ENCODE data around the gene ETS1.
"Not testable (repeated sequence)": the region's sequence is repeated elsewhere in the genome, so short reads cannot be mapped to it uniquely, and the experiment has no call there.

The ETS1 gene

DNA sequence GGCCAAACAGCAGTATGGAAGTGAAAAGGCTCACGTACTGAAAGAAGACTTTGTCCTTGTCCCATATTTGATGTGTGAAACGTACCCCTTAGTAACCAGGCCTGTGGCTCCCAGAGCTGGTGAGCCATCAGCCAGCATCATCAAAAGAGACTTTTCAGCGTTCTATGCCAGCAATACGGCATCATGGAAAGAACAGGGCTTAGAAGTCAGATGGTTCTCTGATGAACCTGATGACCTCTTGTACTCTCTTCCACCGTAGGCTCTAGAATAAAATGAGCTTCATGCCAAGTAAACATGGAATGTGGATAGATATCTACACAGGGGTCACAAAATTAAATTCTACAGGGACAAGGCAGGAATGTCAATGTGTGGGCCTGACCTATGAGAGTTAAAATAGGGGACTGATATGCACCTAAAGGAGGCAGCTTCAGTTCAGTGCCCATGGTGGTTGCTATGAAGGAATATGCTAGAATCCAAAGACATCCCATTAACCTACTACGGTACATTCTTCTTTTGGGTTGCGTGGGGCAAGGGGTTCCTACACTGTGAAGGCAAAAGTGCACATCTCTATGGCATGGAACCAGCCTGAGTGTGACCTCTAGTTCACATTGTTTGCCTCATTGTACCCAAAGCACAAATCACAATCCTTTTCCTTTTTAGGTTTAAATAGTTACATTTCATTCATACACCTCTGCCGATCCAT lies 130.6 kb downstream of the ETS1 start:
- no peak for DNase-seq

DNA sequence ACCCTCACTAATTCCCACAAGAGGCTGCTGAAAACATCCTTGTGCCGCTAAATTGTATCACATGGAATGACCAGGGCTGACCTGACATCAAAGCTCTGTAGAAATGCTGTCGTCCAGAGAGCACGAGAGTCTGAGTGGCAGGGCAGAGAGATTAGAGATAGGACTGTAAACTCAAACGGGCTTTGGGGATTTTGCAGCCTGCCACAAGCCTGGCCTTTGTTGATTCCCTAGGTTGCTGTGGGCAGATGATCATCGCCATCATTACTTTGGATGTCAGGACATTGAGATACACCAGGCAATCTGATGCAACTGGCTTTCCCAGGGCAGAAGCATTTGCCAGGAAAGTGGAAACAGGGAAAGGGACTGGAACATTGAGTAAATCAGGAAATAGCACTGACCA lies 131.6 kb downstream of the ETS1 start:
- no peak for DNase-seq

GRCh38 chr11:128453444-128454336 lies 133.7 kb downstream of the ETS1 start:
- DNase-seq: peak; percentile 89

DNA sequence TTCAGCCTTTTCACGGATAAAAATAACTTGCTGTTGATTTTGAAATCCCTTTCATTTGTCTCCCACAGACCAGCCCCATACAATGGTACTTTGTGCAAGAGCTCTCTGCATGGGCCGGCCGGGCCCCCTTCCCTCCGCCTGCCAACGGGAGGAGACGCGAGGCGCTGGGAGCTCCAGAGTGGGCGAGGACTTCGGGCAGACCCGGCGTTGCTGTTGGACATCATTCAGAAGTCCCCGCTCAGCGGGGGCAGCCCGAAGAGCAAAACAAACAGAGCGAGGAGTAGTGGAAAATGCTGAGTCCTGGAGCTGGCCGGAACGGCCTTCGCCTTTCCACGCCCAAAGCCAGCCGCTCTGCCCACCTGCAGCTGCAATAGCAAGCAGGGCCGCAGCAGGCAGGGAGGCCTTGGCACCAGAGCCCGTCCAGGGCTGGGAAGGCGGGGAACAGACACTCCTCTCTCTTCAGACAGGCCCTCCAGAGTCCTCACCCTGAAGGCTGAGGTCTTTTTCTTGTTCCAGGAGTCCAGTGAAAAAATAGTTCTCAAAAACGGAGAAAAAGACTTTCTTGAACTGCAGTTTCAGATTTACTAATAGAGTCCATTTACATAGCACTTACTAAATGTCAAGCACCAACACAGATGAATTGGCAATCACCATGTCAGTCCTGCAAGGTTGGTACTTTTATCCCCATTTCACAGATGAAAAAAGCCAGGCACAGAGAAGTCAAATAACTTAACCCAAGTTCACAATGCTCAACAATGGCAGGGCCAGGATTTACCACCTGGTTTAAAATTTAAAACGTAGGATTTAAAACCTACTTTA lies 135.5 kb downstream of the ETS1 start:
- no peak for DNase-seq

DNA sequence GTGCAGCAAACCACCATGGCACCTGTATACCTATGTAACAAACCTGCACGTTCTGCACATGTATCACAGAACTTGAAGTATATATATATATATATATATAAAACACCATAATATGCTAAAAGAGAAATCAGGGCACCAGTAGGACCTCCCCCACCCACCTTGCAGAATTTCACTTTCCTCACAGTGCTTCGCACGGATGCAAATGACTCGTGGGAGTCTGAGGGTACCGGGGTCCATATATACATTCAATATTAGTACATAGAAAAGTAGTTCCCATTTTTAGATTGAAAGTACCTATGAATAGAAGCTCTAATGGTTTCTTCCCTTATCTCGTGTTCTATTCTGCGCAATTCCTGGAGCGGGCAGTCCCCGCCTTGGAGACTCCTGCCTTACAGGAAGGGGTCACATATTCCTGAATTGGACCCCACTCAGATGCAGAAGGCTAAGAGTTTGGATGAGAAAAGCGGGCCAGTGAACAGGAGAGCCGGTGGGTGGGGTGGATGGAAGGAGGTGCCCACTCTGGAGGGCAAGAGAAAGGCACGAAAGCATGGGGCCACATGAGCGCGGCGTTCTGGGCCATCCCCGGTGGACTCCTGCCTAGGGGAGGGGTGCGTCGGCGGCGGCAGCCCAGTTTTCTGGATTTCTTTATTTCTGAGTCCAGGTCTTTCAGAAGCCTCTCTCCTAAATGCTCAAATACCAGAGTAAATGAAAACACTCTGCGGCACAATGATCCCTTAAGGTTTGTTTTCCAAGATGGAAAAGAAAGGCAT lies 136.3 kb downstream of the ETS1 start:
- no peak for DNase-seq

- DNase-seq: not testable (repeated sequence)
Measured at GRCh38 chr11:128450425-128450824, 136.9 kb downstream of the ETS1 start.

- no peak for DNase-seq
Measured at GRCh38 chr11:128448981-128449713, 138.2 kb downstream of the ETS1 start.

DNA sequence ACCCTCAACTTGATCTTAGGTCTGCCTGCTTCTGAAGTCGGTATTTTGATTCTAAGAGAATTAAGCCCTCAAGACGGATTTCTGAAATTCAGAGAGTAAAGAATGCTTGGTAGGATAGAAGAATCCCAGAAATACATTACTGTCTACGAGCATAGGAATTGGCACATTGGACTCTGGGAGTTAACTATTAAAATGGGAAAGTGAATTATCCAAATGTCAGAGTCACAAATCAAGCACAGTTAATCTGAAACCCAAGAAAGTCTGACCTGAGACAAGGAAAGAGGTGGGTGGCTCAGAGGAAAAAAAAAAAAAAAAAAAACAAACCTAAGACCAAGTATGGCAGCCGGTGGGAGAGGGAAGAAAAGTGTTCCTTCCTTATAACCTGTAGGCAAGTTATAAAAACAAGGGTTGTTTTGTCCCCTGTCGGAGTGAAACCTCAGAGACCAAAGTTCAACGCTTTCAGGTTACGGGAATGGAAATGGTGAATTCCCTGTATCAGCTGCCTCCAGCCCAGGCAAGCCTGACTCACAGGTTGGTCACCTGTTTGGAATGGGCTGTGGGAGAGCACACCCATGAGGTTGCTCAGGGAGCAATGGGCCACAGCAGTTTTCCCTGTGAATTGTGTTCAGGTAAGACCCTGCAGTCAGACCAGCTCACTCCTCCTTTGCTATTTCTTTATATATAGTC lies 139.0 kb downstream of the ETS1 start:
- DNase-seq: peak; percentile 23

DNA sequence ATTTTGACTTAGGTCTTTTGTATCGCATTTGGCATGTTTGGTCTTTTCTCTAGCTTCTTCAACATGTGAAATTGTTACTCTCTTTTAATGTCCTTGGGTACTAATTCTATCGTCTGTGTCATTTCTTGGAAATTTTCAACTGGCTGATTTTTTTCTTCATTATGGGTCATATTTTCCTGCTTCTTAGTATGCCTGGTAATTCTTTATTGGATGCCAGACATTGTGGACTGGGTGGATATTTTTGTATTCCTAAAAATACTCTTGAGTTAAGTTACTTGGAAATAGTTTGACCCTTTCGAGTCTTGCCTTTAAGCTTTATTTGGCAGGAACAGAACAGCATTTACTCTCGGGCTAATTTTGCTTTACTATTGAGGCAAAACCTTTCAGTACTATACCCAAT lies 140.1 kb downstream of the ETS1 start:
- DNase-seq: no peak

- not testable (repeated sequence) for DNase-seq
Measured at GRCh38 chr11:128445921-128446320, 141.4 kb downstream of the ETS1 start.

- peak; percentile 77 for DNase-seq
Measured at GRCh38 chr11:128437136-128437535, 150.2 kb downstream of the ETS1 start.

GRCh38 chr11:128434818-128435217 lies 152.5 kb downstream of the ETS1 start:
- DNase-seq: no peak

- DNase-seq: no peak
Measured at GRCh38 chr11:128434411-128434810, 152.9 kb downstream of the ETS1 start.

DNA sequence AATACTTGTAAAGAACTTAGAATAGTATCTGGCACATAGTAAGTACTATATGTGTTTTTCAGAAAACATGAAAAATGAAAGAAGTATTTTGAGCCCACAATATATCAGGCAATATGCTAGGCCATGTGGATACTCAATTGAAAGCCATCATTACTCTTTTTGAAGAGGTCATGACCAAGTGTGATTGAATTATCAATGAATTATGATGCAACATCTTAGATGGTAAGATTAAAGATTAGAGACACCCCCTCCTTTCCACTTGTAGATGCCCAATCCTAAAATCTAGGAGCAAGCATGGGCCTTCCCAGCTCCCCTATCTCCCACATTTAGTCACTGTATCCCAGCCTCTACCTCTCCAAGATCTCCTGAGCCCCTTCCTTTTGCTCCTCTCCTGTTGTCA lies 154.4 kb downstream of the ETS1 start:
- DNase-seq: no peak

DNA sequence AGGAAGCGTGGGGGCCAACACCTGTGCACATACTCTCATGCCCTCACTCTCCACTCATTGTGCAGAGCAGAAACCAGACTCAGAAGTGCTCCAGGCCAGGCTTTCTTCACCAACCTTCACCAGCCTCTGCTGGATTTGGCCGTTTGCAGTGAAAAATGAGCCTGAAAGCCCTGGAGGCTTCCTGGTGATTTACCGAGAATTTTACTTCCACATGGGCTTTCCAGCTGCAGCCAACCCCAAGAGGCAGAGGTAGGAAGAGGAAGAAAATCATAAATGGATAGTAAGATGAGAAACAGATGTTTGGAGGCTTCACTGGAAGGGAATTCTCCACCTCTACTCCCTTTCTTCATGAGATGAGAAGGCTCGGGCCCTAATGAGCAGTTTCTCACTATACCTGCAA lies 155.4 kb downstream of the ETS1 start:
- DNase-seq: no peak

- no peak for DNase-seq
Measured at GRCh38 chr11:128428935-128429334, 158.4 kb downstream of the ETS1 start.

DNA sequence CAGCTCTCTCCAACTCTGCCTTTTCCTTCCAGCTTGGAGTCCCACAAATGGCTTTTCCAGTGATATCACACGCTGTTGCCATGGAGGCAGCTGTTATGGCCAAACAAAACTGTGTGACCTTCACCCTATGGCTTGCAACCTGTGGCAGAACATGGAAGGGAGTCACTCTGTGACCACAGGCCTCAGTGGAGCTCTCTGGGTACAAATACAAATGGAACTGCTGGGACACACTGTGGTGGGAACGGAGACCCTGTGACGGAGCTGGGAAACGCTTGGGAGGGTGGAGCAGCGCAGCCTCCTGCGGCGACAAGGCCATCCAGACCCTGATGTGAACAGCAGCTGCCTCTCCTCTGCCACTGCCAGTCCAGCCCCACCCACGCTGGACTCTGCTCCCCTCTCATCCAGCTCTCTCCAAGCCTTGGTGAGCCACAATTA lies 162.5 kb downstream of the ETS1 start:
- DNase-seq: no peak

- DNase-seq: no peak
Measured at GRCh38 chr11:128424271-128424711, 163.1 kb downstream of the ETS1 start.

DNA sequence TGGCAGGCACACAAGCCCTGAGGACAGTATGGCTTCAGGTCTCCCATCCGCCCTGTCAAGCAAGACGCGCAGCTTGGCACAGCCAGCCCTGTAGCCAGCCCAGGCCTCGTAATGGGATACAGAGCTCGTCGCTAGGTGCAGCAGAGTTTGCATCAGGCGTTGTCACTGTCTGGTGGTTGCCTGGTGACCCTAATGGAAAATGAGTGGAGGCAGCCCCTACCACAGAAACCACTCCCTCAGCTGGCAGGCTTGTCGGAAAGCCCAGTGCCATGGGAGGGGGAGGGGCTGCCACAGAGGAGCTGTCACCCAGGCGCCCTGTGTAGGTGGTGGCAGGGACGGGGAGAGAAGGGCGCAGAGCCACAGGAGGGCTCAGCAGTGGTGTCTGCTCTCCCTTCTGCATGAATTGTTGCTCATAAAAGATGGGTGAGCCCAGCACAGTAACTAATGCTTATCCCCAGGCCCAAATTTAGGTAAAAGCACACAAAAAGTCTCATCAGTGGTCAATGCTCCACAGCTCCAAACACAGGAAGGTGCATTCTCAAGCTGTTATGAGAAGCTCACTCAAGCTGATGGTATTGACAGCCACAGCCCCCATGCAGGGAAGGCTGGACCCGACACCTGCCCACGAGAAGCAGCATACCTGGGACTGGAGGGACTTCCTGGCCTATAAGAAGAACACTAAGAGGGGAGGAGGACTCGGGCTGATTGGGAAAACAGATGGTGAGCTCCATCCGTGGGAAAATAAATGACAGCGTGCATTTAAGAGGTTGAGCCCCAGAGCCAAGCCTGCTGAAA lies 164.6 kb downstream of the ETS1 start:
- no peak for DNase-seq
